MM.1S (cell line): Measurements from ENCODE around the gene KANSL2.

Experiments
- EZH2 ChIP-seq: fragments of 300-600 bp; sonication (generic); optimal IDR thresholded peaks from 2 replicates; pipeline ENCODE3; 2017; ENCODE audit warnings: low read depth, mild to moderate bottlenecking, antibody characterized with exemption, low read length, mixed read lengths
- EZH2phosphoT487 ChIP-seq: fragments of 300-600 bp; sonication (generic); IDR thresholded peaks from 2 replicates; pipeline ENCODE4 v1.6.1; 2018; ENCODE audit warnings: antibody characterized with exemption, low read length
- TF ChIP-seq, protein P1 (sequence below): fragments of 300-600 bp; sonication (generic); IDR thresholded peaks from 2 replicates; pipeline ENCODE4 v1.5.1; 2016; ENCODE audit warnings: antibody characterized with exemption, low read length, mixed read lengths

DNA sequence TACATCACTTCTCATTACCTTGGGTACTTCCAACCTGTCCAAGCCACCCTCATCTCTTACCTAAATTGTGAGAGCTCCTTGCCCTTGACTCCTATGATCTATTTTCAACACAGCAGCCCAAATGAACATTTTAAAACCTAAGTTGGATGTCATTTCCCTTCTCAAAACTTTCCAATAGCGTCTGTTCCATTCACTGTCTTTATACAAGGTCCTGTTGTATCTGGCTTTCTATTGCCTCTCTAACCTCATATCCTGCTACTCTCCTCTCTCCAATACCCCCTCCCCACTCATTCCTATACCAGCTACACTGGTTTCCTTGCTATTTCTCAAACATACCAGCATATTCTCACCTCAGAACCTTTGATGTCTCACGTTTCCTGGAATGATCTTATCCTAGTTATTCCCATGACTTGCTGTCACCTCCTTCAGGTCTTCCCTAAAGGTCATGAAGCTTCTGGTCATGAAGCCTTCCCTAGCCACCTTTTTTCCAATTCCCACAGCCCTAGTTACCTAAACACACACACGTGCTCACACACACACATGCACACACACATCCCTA lies 4.1 kb upstream of the KANSL2 start:
- TF ChIP-seq, protein P1, sequence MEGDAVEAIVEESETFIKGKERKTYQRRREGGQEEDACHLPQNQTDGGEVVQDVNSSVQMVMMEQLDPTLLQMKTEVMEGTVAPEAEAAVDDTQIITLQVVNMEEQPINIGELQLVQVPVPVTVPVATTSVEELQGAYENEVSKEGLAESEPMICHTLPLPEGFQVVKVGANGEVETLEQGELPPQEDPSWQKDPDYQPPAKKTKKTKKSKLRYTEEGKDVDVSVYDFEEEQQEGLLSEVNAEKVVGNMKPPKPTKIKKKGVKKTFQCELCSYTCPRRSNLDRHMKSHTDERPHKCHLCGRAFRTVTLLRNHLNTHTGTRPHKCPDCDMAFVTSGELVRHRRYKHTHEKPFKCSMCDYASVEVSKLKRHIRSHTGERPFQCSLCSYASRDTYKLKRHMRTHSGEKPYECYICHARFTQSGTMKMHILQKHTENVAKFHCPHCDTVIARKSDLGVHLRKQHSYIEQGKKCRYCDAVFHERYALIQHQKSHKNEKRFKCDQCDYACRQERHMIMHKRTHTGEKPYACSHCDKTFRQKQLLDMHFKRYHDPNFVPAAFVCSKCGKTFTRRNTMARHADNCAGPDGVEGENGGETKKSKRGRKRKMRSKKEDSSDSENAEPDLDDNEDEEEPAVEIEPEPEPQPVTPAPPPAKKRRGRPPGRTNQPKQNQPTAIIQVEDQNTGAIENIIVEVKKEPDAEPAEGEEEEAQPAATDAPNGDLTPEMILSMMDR: no peak
- TF ChIP-seq EZH2 (no peak), EZH2phosphoT487 (no peak)
